Prostate gland (tissue), 2 donors: ENCODE results near the gene SLC6A12. TPM values are rescaled to one million over a fixed set of nuclear protein-coding genes. Genes with fewer than 3 reads are reported as not detected.

ENCODE experiments used
- DNase-seq: peaks from one replicate; pipeline ENCODE4 v3.0.0-alpha.2; 2019; ENCODE audit warnings: low spot score
- H3K27ac ChIP-seq, 2 donors: fragments of 200-600 bp; sonication (generic); 2 replicates each; pipeline ENCODE4 v1.5.1; 2017 to 2019
- H3K27me3 ChIP-seq: fragments of 200-600 bp; sonication (generic); replicated peaks from 2 replicates; pipeline ENCODE4 v1.5.1; 2019; ENCODE audit not compliant: insufficient read depth
- H3K36me3 ChIP-seq, 2 donors: fragments of 200-600 bp; sonication (generic); 1 replicate in 1 of 2; 2 replicates in 1 of 2; pipeline versions ENCODE4 v1.5.1 to v1.8.1; 2017 to 2019
- H3K4me1 ChIP-seq: fragments of 200-600 bp; sonication (generic); replicated peaks from 2 replicates; pipeline ENCODE4 v1.5.1; 2019
- H3K4me3 ChIP-seq, 2 donors: fragments of 200-600 bp; sonication (generic); 2 replicates each; pipeline ENCODE4 v1.5.1; 2017 to 2019
- H3K9me3 ChIP-seq: fragments of 200-600 bp; sonication (generic); 2 replicates; pipeline ENCODE4 v1.5.1; 2017
- POLR2A ChIP-seq: fragments of 450-650 bp; IDR thresholded peaks from one replicate; pipeline ENCODE4 v1.6.1; 2016; ENCODE audit warnings: antibody characterized with exemption, mild to moderate bottlenecking
- POLR2AphosphoS5 ChIP-seq: sonication (generic); formaldehyde crosslinking; IDR thresholded peaks from one replicate; pipeline ENCODE4 v1.6.1; 2017; ENCODE audit warnings: antibody characterized with exemption
- WGBS: methylation state at CpG from one replicate; pipeline ENCODE4 v1.1.5; 2018; 5-methylcytosine and 5-hydroxymethylcytosine counted together
- intact Hi-C: fragments of 100-400 bp; cut with DNase I; formaldehyde crosslinking; loops from one replicate; pipeline ENCODE4 v1.14.2; 2022
- total RNA-seq, 2 donors: library from RNA; depleted of rRNA; stranded (reverse); fragments of >200 nt; gene quantifications; one replicate each; pipeline ENCODE4 v1.1.0, GENCODE V29; 2016
- TF ChIP-seq, protein P1 (sequence below), 4 experiments: fragments of 200-600 bp in 2 of 4; fragments of 450-650 bp in 2 of 4; sonication (generic) in 2 of 4; IDR thresholded peaks; 1 replicate in 3 of 4; 2 replicates in 1 of 4; pipeline ENCODE4 v1.5.1; 2016 to 2019; ENCODE audit warnings: antibody characterized with exemption in 4 of 4, mild to moderate bottlenecking in 2 of 4, moderate library complexity in 2 of 4

The SLC6A12 gene
- total RNA-seq, 2 donors from 2014 or later = 1.0 to 1.9 TPM

DNA sequence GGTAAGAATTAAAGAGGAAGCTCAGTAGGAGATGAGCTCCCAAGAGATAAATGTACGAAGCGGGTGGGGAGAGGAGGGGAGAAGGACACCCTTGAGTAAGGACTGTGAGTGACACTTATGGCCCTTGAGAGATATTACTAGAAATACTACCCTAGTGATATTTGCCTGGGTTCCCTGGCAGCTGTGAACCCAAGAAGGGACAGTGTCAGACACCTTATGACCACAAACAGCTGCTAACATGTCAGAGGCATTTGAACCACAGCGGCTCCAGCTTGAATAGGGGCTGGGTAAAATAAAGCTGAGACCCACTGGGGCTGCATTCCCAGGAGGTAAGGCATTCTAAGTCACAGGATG lies 19.6 kb upstream of the SLC6A12 start:
- H3K27me3 ChIP-seq = no peaks in the 10 kb centered on the region
- WGBS = 74% methylated on average over 3 of the region's 3 CpGs
- no peaks in the 10 kb centered on the region for H3K4me1 ChIP-seq
- no peak overlapping the region for H3K4me3 ChIP-seq
- TF ChIP-seq, protein P1, sequence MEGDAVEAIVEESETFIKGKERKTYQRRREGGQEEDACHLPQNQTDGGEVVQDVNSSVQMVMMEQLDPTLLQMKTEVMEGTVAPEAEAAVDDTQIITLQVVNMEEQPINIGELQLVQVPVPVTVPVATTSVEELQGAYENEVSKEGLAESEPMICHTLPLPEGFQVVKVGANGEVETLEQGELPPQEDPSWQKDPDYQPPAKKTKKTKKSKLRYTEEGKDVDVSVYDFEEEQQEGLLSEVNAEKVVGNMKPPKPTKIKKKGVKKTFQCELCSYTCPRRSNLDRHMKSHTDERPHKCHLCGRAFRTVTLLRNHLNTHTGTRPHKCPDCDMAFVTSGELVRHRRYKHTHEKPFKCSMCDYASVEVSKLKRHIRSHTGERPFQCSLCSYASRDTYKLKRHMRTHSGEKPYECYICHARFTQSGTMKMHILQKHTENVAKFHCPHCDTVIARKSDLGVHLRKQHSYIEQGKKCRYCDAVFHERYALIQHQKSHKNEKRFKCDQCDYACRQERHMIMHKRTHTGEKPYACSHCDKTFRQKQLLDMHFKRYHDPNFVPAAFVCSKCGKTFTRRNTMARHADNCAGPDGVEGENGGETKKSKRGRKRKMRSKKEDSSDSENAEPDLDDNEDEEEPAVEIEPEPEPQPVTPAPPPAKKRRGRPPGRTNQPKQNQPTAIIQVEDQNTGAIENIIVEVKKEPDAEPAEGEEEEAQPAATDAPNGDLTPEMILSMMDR (IDR thresholded peaks at IDR 0.05) = no peak
- TF ChIP-seq POLR2A = no peak
- H3K27ac ChIP-seq = no peak overlapping the region
- no peak for DNase-seq
- H3K9me3 ChIP-seq = no peaks in the 10 kb centered on the region
- intact Hi-C loops = no loop called here
- H3K36me3 ChIP-seq = no peaks in the 10 kb centered on the region

DNA sequence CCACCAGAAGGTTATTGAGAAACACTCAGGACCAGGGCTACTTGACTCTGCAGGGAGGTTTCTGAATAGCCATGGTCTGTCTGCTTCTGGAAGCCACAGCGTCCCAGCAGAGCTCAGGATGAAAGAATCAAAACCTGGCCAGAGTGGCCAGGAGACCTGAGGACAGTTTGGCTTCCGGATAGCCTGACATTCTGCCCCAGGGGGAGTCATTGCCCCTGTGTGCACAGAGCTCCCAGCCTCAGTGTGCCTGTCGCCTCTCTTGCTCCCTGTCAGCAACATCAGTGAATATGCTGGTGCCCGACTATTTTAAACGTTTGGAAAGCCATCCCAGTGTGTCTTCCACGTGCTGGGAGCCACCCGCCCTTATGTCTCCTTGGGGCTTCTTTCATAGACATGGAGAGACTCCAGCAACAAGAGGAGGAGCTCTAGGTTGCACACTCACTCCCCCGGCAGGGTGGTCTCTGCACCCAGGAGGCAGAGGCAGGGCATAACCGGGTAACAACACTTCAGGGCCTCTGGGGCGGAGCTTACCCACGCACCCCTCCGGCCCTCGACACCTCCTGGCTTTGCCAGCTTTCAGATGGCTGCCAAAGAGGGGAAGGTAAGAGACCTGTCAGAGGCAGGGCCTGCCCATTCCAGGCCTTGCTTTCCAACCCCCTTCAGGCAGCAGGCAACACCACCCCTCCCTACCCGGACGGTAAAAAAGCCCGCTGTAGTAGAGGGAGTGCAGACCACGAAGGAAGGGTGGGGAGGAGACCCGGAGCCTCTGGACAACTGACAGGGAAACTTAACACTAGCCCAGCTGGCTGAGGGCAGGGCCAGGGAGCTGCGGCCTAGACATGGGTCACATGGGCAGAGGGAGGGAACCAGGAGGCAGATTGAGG lies 19.0 kb upstream of the SLC6A12 start:
- Histone ChIP-seq H3K4me3 (no peak overlapping the region), H3K27me3 (no peaks in the 10 kb centered on the region), H3K27ac (no peak overlapping the region), H3K9me3 (no peaks in the 10 kb centered on the region), H3K36me3 (no peaks in the 10 kb centered on the region), H3K4me1 (no peaks in the 10 kb centered on the region)
- intact Hi-C loops = no loop called here
- TF ChIP-seq POLR2AphosphoS5 = no peak
- DNase-seq = no peak
- WGBS = 41% methylated on average over 19 of the region's 19 CpGs

DNA sequence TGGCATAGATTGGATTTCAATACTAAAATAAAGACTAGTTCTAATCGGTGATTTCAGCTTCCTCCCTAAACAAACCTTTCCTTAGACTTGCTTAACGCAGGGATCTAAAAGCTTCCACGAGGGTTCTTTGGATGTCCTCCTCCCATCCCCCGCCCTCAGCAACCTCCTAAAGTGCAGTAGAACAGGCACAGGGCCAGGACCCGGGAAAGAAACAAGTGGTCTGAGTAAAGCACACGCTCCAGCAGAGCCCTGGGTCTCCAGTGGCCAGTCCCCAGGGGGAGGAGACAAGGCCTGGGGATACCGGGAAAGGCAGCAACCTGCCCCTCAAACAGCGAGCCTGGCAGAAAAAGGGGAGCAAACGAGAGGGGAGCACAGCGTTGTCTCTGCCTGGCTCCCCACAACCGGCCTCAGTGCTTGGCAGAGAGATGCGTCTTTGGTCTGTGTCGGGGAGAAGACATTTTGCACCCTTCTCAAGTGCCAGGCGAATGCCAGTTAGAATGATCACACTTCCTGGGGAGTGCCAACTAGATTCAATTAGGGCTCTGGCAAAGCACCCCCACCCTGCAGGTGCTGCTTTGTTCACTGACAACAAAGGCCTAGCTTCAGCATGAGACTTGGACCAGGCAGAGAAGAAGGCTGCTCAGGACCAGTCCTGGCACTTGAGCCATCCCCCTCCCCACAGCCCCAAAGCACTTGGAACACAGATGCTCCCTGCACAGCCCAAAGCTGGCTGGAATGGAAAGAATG lies 17.1 kb upstream of the SLC6A12 start:
- Histone ChIP-seq H3K4me3 (no peak overlapping the region), H3K9me3 (no peaks in the 10 kb centered on the region), H3K27me3 (no peaks in the 10 kb centered on the region), H3K36me3 (no peaks in the 10 kb centered on the region), H3K4me1 (no peaks in the 10 kb centered on the region), H3K27ac (no peak overlapping the region)
- no peak for DNase-seq
- 36% methylated on average over 14 of the region's 14 CpGs for WGBS
- TF ChIP-seq POLR2AphosphoS5 (no peak), POLR2A (no peak)
- TF ChIP-seq, protein P1 (IDR thresholded peaks at IDR 0.05) = no peak
- intact Hi-C loops = no loop called here

DNA sequence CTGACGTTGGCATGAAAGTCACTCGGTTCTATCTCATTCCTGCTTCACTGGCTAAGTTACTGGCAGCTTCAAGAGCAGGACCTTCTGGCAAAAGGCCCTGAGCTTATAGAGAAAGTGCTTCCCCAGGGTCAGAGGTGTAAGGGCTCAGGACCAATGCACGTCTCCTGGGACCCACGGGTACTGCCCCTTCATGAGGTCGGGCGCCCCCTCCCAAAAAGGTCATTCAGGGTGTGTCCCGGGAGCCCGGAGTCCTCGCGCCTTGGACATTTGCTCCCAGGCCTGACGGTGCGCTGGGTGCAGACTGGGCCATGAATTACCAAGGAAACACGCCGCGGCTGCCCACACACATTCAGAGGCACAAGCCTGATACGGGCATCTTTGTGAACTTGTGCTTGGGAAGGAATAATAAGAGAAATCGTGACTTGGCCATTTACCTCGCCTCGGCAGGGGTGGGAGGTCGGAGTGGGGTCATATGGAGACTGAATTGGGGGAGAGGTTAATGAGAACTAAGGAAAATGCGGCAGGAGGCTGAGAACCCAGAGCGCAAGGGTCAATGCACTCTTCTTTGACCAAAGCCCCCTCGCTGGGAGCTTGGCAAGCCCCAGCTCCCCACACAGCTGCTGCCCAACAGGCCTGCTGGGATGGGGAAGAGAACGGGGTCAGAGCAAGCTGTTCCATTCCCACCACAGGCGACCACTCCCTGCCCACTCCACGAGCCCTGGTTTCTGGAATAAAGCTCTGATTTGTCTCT lies 15.7 kb upstream of the SLC6A12 start:
- Histone ChIP-seq H3K4me3 (no peak overlapping the region), H3K36me3 (no peaks in the 10 kb centered on the region), H3K4me1 (no peaks in the 10 kb centered on the region), H3K9me3 (no peaks in the 10 kb centered on the region), H3K27ac (no peak overlapping the region), H3K27me3 (no peaks in the 10 kb centered on the region)
- intact Hi-C loops = no loop called here
- no peak for TF ChIP-seq POLR2AphosphoS5
- DNase-seq = no peak
- whole genome bisulfite sequencing = 83% methylated on average over 26 of the region's 26 CpGs

DNA sequence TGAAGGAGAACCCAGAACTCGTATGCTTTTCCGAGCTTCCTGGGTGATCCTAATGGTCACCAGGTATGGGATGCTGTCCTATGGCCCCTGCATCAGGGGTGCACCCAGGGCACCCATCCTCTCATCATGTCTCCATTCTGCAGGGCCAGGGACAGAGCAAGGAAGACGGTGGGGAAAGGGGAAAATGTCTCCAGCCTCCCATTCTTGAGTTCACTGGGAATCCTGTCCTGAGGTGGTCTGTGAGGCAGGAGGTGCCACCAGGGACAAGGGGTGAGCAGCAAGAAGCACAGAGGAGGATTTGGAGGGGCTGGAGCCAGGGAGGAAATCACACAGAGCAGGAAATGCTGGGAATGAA lies 14.9 kb upstream of the SLC6A12 start:
- no peaks in the 10 kb centered on the region for H3K9me3 ChIP-seq
- TF ChIP-seq POLR2A (no peak), POLR2AphosphoS5 (no peak)
- TF ChIP-seq, protein P1 (IDR thresholded peaks at IDR 0.05) = no peak
- no peaks in the 10 kb centered on the region for H3K27me3 ChIP-seq
- WGBS = 95% methylated on average over 3 of the region's 3 CpGs
- H3K36me3 ChIP-seq = no peaks in the 10 kb centered on the region
- no peak overlapping the region for H3K4me3 ChIP-seq
- no peak for DNase-seq
- intact Hi-C loops = no loop called here
- H3K27ac ChIP-seq = no peak overlapping the region
- H3K4me1 ChIP-seq = no peaks in the 10 kb centered on the region
